HFF-Myc (cell line): Measurements from ENCODE around the gene CIAO2B.

Experiments
- DNase-seq: peaks from one replicate; pipeline ENCODE4 v3.0.0-alpha.2; 2011; ENCODE audit warnings: low read depth; ENCODE audit errors: extremely low read depth
- H3K4me3 ChIP-seq: replicated peaks from 2 replicates; pipeline ENCODE4 v1.5.1; 2011; ENCODE audit warnings: low read depth, mild to moderate bottlenecking, control low read depth, low read length
- CTCF ChIP-seq: IDR thresholded peaks from 2 replicates; pipeline ENCODE4 v1.5.1; 2012; ENCODE audit warnings: mild to moderate bottlenecking, low read depth, low read length, control low read depth; ENCODE audit errors: missing control alignments

The CIAO2B gene

GRCh38 chr16:66973716-66974115 lies 39.5 kb upstream of the CIAO2B start:
- TF ChIP-seq CTCF = no peak
- H3K4me3 ChIP-seq = no peak overlapping the region
- DNase-seq = no peak

- no peak overlapping the region for H3K4me3 ChIP-seq
- no peak for DNase-seq
- no peak for TF ChIP-seq CTCF
These were observed 38.8 kb upstream of the CIAO2B start for GRCh38 chr16:66972983-66973382.

GRCh38 chr16:66970775-66971720 lies 36.8 kb upstream of the CIAO2B start:
- no peak for DNase-seq
- H3K4me3 ChIP-seq = no peak overlapping the region
- no peak for TF ChIP-seq CTCF

GRCh38 chr16:66968847-66969246 lies 34.6 kb upstream of the CIAO2B start:
- no peak overlapping the region for H3K4me3 ChIP-seq
- no peak for DNase-seq
- no peak for TF ChIP-seq CTCF

GRCh38 chr16:66964049-66964448 lies 29.8 kb upstream of the CIAO2B start:
- no peak for TF ChIP-seq CTCF
- H3K4me3 ChIP-seq = no peak overlapping the region
- no peak for DNase-seq

- no peak overlapping the region for H3K4me3 ChIP-seq
- DNase-seq = no peak
- no peak for TF ChIP-seq CTCF
These were observed 27.7 kb upstream of the CIAO2B start for GRCh38 chr16:66961914-66962313.
